Measurements from ENCODE around the gene IFT80. TPM values are rescaled to one million over a fixed set of nuclear protein-coding genes. Genes with fewer than 3 reads are reported as not detected.

IFT80 gene
- total RNA-seq, 1 experiment from 2014 or later = 26.9 TPM

DNA sequence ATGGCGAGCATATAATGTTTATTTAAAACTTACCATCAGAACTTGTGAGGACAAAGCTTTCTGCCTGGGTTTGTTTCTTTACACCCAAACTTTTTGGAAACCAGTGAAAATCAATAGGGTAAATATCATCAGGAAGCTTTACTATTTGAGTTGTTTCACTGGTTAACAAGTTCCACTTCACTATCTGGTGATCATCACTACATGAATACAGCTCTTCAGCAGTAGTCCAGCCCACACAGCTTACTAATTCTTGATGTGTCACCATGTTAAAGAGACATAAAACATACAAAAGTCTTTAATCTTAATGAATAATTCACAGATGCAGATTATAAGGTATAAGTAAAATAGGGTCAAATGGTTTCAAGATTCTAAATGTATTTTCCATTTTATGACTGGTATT, 17.6 kb downstream of the IFT80 start:
- Mint-ChIP-seq H3K27ac (no peak overlapping the region), H3K27me3 (ENCODE audit: low read depth) (no peaks in the 10 kb centered on the region), H3K4me1 (peaks cover 39% of the 10 kb centered on the region), H3K9me3 (no peaks in the 10 kb centered on the region), H3K4me3 (no peak overlapping the region), H3K36me3 (no peaks in the 10 kb centered on the region)
- ATAC-seq = no peak
- no peak for DNase-seq (ENCODE audit: low spot score)
- no peak for TF ChIP-seq ZNF512 (CRISPR knock-in tag; IDR thresholded peaks at IDR 0.05; ENCODE audit: borderline replicate concordance)
- ChIA-PET POLR2A (no interaction called here), CTCF (no interaction called here)

DNA sequence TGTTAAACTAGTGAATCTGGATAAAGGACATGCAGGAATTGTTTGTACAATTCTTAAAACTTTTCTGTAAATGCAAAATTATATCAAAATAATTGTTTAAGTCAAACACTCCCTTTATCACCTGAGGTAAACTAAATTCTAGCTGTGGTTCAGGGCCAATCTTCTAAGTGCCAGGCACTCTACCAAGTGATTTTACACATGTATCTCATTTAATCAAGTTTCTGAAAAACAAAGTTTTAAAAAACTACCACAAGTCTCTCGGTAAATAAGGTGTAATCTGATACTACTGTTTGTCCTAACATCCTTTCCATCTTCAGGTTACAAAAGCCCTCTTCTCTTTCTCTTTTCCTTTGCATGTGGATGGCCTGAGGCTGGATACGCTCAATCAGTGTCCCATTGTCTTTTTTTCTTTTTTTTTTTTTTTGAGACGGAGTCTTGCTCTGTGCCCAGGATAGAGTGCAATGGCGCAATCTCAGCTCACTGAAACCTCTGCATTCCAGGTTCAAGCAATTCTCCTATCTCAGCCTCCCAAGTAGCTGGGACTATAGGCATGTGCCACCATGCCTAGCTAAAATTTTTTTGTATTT, 19.3 kb downstream of the IFT80 start:
- ATAC-seq (peak; percentile 81), DNase-seq (ENCODE audit: low spot score) (no peak)
- POLR2A ChIA-PET = interaction anchor here (0.6 kb wide), 1 partner anchor 13 kb away, joined by 3 read pairs; no protein-coding TSS in a partner anchor
- no peaks in the 10 kb centered on the region for H3K27me3 Mint-ChIP-seq (ENCODE audit: low read depth)
- CTCF ChIA-PET = no interaction called here
- TF ChIP-seq MXD4 (CRISPR knock-in tag; IDR thresholded peaks at IDR 0.05; ENCODE audit: borderline replicate concordance) (no peak), ERG (CRISPR knock-in tag; IDR thresholded peaks at IDR 0.05) (no peak), FOXP1 (CRISPR knock-in tag; IDR thresholded peaks at IDR 0.05; ENCODE audit: borderline replicate concordance) (no peak), KAT7 (CRISPR knock-in tag; IDR thresholded peaks at IDR 0.05; ENCODE audit: borderline replicate concordance) (no peak), ZNF121 (CRISPR knock-in tag; IDR thresholded peaks at IDR 0.05) (0 out of 2 replicates have a peak, but pooled peaks have one; percentile 42)
- peaks cover 5% of the 10 kb centered on the region for H3K36me3 Mint-ChIP-seq
- H3K4me3 Mint-ChIP-seq = peak overlapping the region; percentile 3; the same call in 1 of the 2 replicates
- peaks cover 31% of the 10 kb centered on the region for H3K4me1 Mint-ChIP-seq
- no peaks in the 10 kb centered on the region for H3K9me3 Mint-ChIP-seq
- H3K27ac Mint-ChIP-seq = peak overlapping the region; percentile 63

DNA sequence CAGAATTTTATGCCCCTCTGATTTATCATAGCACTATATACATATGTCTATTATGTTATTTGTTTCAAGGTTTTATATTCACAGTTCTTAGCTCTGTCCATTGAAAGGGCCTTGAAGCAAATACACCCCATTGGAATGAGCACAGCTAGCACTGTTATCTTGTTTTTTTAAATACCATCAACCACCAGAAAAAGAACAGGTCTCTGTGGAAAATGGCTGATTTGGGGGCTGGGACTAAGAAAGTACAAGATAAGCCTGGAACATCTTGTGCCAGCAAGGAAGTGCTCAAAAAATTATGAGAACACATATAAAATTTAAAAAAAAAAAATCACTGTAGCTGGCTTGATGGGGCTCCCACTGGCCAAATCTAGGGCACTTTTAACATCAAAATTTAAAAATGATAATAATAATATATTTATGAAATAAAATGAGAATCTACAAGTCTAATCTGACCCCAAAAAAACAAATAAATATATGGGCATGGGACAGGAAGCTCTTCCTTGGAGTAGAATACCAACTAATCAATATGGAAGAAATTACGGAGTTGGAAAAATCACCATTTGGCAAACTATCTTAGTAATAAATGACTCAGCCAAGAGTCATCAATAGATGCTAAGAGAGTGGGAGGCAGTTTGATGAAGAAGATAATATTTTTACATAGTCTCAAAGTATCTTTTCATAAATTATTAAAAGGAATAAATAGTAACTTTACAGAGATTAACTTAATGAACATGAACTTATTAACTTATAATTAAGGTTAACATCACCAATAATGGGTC, 20.5 kb downstream of the IFT80 start:
- ATAC-seq (no peak), DNase-seq (ENCODE audit: low spot score) (no peak)
- H3K36me3 Mint-ChIP-seq = peaks cover 17% of the 10 kb centered on the region
- no peak overlapping the region for H3K27ac Mint-ChIP-seq
- H3K9me3 Mint-ChIP-seq = peaks cover 9% of the 10 kb centered on the region
- POLR2A ChIA-PET = no interaction called here
- CTCF ChIA-PET = no interaction called here
- peaks cover 28% of the 10 kb centered on the region for H3K4me1 Mint-ChIP-seq
- no peak overlapping the region for H3K4me3 Mint-ChIP-seq
- TF ChIP-seq ZNF138 (CRISPR knock-in tag; conservative IDR thresholded peaks at IDR 0.05) (no peak), ZSCAN18 (CRISPR knock-in tag; IDR thresholded peaks at IDR 0.05) (no peak), ESRRA (CRISPR knock-in tag; IDR thresholded peaks at IDR 0.05; ENCODE audit: borderline replicate concordance) (no peak)
- no peaks in the 10 kb centered on the region for H3K27me3 Mint-ChIP-seq (ENCODE audit: low read depth)

DNA sequence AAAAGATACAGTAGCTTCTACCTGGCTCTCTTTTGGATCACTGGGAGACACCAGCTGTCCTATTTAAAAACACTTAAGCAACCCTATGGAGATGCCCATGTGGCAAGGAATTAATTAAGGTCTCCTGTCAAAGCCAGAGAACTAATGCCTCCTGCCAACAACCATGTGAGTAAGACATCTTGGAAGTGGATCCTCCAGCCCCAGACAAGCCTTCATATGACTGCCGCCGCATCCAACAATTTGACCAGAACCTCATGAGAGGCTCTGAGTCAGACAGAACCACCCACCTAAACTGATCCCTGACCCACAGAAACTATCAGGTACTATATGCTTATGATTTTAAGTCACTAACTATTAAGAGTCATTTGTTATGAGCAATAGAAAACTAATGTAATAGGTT, 22.3 kb downstream of the IFT80 start:
- Mint-ChIP-seq H3K36me3 (peaks cover 18% of the 10 kb centered on the region), H3K27me3 (ENCODE audit: low read depth) (no peaks in the 10 kb centered on the region), H3K4me3 (no peak overlapping the region), H3K4me1 (peaks cover 18% of the 10 kb centered on the region), H3K27ac (no peak overlapping the region), H3K9me3 (peaks cover 9% of the 10 kb centered on the region)
- POLR2A ChIA-PET = no interaction called here
- CTCF ChIA-PET = no interaction called here
- DNase-seq (ENCODE audit: low spot score) (no peak), ATAC-seq (no peak)
- TF ChIP-seq MLX (CRISPR knock-in tag; IDR thresholded peaks at IDR 0.05) (no peak), E2F4 (CRISPR knock-in tag; IDR thresholded peaks at IDR 0.05; ENCODE audit: borderline replicate concordance, low read depth) (no peak), NFE2L1 (CRISPR knock-in tag; IDR thresholded peaks at IDR 0.05) (no peak), SMAD4 (CRISPR knock-in tag; IDR thresholded peaks at IDR 0.05) (no peak), ZBTB21 (CRISPR knock-in tag; IDR thresholded peaks at IDR 0.05; ENCODE audit: borderline replicate concordance) (no peak), ZNF263 (CRISPR knock-in tag; IDR thresholded peaks at IDR 0.05; ENCODE audit: low read depth) (no peak), FOXP1 (CRISPR knock-in tag; IDR thresholded peaks at IDR 0.05; ENCODE audit: borderline replicate concordance) (no peak), SP1 (CRISPR knock-in tag; conservative IDR thresholded peaks at IDR 0.05) (no peak)
- TF ChIP-seq, protein P1, sequence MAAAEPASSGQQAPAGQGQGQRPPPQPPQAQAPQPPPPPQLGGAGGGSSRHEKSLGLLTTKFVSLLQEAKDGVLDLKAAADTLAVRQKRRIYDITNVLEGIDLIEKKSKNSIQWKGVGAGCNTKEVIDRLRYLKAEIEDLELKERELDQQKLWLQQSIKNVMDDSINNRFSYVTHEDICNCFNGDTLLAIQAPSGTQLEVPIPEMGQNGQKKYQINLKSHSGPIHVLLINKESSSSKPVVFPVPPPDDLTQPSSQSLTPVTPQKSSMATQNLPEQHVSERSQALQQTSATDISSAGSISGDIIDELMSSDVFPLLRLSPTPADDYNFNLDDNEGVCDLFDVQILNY (CRISPR knock-in tag; IDR thresholded peaks at IDR 0.05) = no peak
- TF ChIP-seq, protein P2, sequence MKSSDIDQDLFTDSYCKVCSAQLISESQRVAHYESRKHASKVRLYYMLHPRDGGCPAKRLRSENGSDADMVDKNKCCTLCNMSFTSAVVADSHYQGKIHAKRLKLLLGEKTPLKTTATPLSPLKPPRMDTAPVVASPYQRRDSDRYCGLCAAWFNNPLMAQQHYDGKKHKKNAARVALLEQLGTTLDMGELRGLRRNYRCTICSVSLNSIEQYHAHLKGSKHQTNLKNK (CRISPR knock-in tag; IDR thresholded peaks at IDR 0.05) = no peak
- TF ChIP-seq, protein P3, sequence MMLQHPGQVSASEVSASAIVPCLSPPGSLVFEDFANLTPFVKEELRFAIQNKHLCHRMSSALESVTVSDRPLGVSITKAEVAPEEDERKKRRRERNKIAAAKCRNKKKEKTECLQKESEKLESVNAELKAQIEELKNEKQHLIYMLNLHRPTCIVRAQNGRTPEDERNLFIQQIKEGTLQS (CRISPR knock-in tag; conservative IDR thresholded peaks at IDR 0.05) = no peak

Measured in WTC11 (cell line).